ENCODE results near the gene LDLRAD4. TPM values are rescaled to one million over a fixed set of nuclear protein-coding genes. Genes with fewer than 3 reads are reported as not detected.
A peak's percentile ranks its signal among the peaks of the same experiment; 100 is the strongest.

LDLRAD4 gene
- total and polyA plus RNA-seq, 2 donors (not counting 1 experiment from before 2014, with no cell fraction given): 13.9 to 35.7 TPM

GRCh38 chr18:13437034-13437433 is 218.5 kb downstream of the LDLRAD4 start:
- ChIA-PET POLR2A (no interaction called here), CTCF (no interaction called here)
- H3K4me2 ChIP-seq (replicated peaks; ENCODE audit: low read depth, low read length, poor library complexity, severe bottlenecking): no peak overlapping the region
- H3K9ac ChIP-seq (ENCODE audit: low read length): no peak overlapping the region
- no peak overlapping the region for H2AFZ ChIP-seq (ENCODE audit: insufficient read depth, low read depth, low read length, poor library complexity, severe bottlenecking)
- ATAC-seq (ENCODE audit: low read depth) (no peak), DNase-seq (no peak)
- no peak for TF ChIP-seq CTCF (IDR thresholded peaks at IDR 0.05)
- TF ChIP-seq EZH2 (IDR thresholded peaks at IDR 0.05; ENCODE audit: borderline replicate concordance, insufficient read depth, low read depth, low read length, poor library complexity, severe bottlenecking): no peak
- H4K20me1 ChIP-seq (ENCODE audit: control insufficient read depth, insufficient read depth, low read length, poor library complexity, severe bottlenecking): no peaks in the 10 kb centered on the region
- H3K79me2 ChIP-seq (ENCODE audit: control insufficient read depth, insufficient read depth, low read length): no peaks in the 10 kb centered on the region
- Mint-ChIP-seq H3K4me3 (no peak overlapping the region), H3K27ac (no peak overlapping the region), H3K4me1 (peaks cover 18% of the 10 kb centered on the region), H3K27me3 (peaks cover 3% of the 10 kb centered on the region), H3K9me3 (ENCODE audit: insufficient read depth) (no peaks in the 10 kb centered on the region)
- no peaks in the 10 kb centered on the region for H3K36me3 ChIP-seq (replicated peaks in 1 of 2; ENCODE audit: control extremely low read depth in 1 of 2, control insufficient read depth in 1 of 2, extremely low read depth in 1 of 2, insufficient read depth in 2 of 2, low read length in 1 of 2)
- 13% methylated on average over 4 of the region's 6 CpGs for WGBS (ENCODE audit: insufficient coverage)
- intact Hi-C loops (cut with micrococcal nuclease): no loop called here
- no peaks in the 10 kb centered on the region for H3K27me3 ChIP-seq (replicated peaks in 1 of 4; ENCODE audit: control extremely low read depth in 1 of 4, control insufficient read depth in 3 of 4, insufficient read depth in 4 of 4, low read length in 3 of 4)
- H3K9me3 ChIP-seq (ENCODE audit: control extremely low read depth in 1 of 3, control insufficient read depth in 2 of 3, insufficient read depth in 1 of 3, low read length in 2 of 3): no peaks in the 10 kb centered on the region
- no peak overlapping the region for H3K27ac ChIP-seq (ENCODE audit: low read length in 2 of 2)
- no peak overlapping the region for H3K4me3 ChIP-seq (ENCODE audit: control extremely low read depth in 1 of 5, extremely low read depth in 1 of 5, insufficient read depth in 1 of 5, low read depth in 2 of 5, low read length in 4 of 5)
- H3K4me1 ChIP-seq (ENCODE audit: control insufficient read depth in 2 of 2, insufficient read depth in 2 of 2, low read length in 2 of 2): peaks cover 12 to 16% of the 10 kb centered on the region in 2 donors

GRCh38 chr18:13437796-13438506 is 219.4 kb downstream of the LDLRAD4 start:
- H3K9me3 Mint-ChIP-seq (ENCODE audit: insufficient read depth): no peaks in the 10 kb centered on the region
- Histone ChIP-seq H3K4me1 (ENCODE audit: control insufficient read depth in 2 of 2, insufficient read depth in 2 of 2, low read length in 2 of 2) (peaks cover 12 to 16% of the 10 kb centered on the region in 2 donors), H4K20me1 (ENCODE audit: control insufficient read depth, insufficient read depth, low read length, poor library complexity, severe bottlenecking) (no peaks in the 10 kb centered on the region), H3K9ac (ENCODE audit: low read length) (no peak overlapping the region), H3K9me3 (ENCODE audit: control extremely low read depth in 1 of 3, control insufficient read depth in 2 of 3, insufficient read depth in 1 of 3, low read length in 2 of 3) (no peaks in the 10 kb centered on the region), H3K27ac (ENCODE audit: low read length in 2 of 2) (no peak overlapping the region), H3K4me3 (ENCODE audit: control extremely low read depth in 1 of 5, extremely low read depth in 1 of 5, insufficient read depth in 1 of 5, low read depth in 2 of 5, low read length in 4 of 5) (no peak overlapping the region), H2AFZ (ENCODE audit: insufficient read depth, low read depth, low read length, poor library complexity, severe bottlenecking) (peak overlapping the region; percentile 34), H3K4me2 (replicated peaks; ENCODE audit: low read depth, low read length, poor library complexity, severe bottlenecking) (peak overlapping the region; percentile 37), H3K36me3 (replicated peaks in 1 of 2; ENCODE audit: control extremely low read depth in 1 of 2, control insufficient read depth in 1 of 2, extremely low read depth in 1 of 2, insufficient read depth in 2 of 2, low read length in 1 of 2) (no peaks in the 10 kb centered on the region), H3K79me2 (ENCODE audit: control insufficient read depth, insufficient read depth, low read length) (no peaks in the 10 kb centered on the region), H3K27me3 (replicated peaks in 1 of 4; ENCODE audit: control extremely low read depth in 1 of 4, control insufficient read depth in 3 of 4, insufficient read depth in 4 of 4, low read length in 3 of 4) (no peaks in the 10 kb centered on the region)
- intact Hi-C loops (cut with micrococcal nuclease): no loop called here
- DNase-seq: peak; percentile 58
- ATAC-seq (ENCODE audit: low read depth): peak; percentile 81
- WGBS (ENCODE audit: insufficient coverage): 19% methylated on average over 13 of the region's 17 CpGs
- H3K27ac Mint-ChIP-seq: peak overlapping the region; percentile 42
- H3K4me3 Mint-ChIP-seq: peak overlapping the region; percentile 69
- CTCF ChIA-PET: no interaction called here
- peaks cover 18% of the 10 kb centered on the region for H3K4me1 Mint-ChIP-seq
- POLR2A ChIA-PET: no interaction called here
- TF ChIP-seq EZH2 (IDR thresholded peaks at IDR 0.05; ENCODE audit: borderline replicate concordance, insufficient read depth, low read depth, low read length, poor library complexity, severe bottlenecking) (no peak), CTCF (IDR thresholded peaks at IDR 0.05) (no peak)
- H3K27me3 Mint-ChIP-seq: peaks cover 3% of the 10 kb centered on the region
